Activated CD8-positive, alpha-beta memory T cell treated with anti-CD3 and anti-CD28 coated beads, Interleukin-2, amount 50 U/mL, for 4 hours (primary cell): ENCODE measurements around the gene SLC22A8.
"Not testable (repeated sequence)": the region's sequence is repeated elsewhere in the genome, so short reads cannot be mapped to it uniquely, and the experiment has no call there.

ENCODE experiments used
- DNase-seq: peaks from one replicate; pipeline ENCODE4 v3.0.0-alpha.2; 2020

Gene SLC22A8

DNA sequence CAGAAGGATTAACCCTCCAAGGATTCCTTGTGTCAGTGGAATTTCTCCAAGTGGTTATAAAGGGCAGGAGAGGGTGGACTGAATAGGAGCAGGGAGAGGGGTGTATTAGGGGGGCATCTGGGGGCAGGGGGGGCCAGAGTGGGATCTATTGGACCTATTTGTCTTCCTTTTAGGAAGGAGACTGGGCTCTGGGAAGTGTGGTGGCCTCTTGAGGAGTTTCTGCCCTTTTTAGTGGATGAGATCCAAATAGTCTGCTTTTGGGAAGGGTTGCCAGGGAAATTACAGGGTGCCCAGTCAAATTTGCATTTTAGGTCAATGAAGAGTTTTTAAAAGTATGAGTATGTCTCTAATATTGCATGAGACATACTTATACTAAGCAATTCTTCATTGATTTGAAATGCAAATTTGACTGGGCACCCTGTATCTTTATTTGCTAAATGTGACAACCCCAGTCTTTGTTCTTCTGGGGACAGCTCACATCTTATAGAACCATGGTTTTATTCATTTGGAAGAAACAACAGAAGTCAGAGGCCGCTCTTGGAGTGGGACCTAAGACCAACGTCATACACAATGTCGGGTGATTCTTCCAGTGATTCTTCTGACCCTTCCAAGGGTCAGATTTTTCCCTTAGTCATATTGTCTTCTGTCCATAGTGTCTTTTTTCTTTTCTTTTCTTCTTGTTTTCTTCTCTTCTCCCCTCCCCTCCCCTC is 30.4 kb downstream of the SLC22A8 start:
- DNase-seq, result no peak

DNA sequence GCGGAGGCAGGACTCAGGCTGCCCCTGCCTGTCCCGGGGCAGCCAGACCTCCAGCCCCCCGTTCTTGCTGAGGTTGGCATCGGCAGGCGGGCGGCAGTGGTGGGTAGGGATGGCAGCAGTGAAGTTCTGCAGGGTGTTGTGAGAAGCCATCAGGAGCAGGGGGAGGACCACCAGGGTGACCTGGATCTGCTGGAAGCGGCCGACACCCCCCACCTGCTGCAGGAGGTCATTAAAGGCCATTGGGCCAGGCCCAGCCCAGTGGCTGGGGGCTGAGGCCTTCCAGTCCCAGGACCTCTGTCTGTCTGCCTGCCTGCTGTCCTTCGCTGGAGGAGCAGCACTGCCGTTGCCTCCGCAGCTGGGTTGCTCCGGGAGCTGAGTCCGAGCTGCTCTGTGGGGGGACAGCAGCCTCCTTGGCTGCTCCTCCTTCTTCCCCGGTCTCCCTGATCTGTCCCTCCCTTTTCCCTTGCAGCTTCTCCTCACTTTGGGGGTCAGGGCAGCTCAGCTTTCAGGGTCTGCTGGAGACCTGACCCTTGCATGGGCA is 31.1 kb downstream of the SLC22A8 start, which contains the start of gene SLC22A6:
Gene SLC22A6 (minus strand): TSS at position 517 of the 541 bp plus-strand sequence. CDS start 277 bp downstream, at position 240.
- no peak for DNase-seq

DNA sequence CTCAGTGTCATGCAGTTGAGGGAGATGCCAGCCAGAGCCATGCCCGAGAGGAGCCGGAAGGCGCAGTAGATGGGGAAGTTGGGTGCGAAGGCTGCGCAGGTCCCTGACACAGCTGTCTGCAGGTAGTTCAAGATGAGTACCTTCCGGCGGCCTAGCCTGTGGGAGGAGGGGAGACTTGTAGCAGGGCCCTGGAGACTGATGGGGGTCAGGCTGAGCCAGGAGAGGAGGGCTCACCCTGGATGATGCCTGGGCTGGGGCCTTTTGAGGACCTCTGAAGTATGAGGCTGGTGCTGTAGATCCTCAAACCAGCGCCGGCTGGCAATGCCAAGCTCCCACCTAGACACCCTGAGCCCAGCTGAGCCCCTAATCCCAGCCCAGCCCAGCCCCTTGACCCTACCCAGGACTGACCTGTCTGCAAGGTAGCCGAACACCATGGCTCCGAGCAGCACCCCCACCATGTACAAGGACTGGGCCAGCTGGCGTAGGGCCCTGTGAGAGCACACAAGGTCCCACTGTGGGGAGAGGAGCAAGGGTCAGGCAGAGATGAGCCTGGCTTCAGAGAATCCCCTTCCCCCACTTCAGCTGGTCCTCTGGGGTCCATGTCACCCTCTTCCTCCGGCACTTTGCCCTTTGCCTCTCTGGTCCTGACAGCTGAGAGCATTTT is 32.0 kb downstream of the SLC22A8 start:
- DNase-seq, result no peak

DNA sequence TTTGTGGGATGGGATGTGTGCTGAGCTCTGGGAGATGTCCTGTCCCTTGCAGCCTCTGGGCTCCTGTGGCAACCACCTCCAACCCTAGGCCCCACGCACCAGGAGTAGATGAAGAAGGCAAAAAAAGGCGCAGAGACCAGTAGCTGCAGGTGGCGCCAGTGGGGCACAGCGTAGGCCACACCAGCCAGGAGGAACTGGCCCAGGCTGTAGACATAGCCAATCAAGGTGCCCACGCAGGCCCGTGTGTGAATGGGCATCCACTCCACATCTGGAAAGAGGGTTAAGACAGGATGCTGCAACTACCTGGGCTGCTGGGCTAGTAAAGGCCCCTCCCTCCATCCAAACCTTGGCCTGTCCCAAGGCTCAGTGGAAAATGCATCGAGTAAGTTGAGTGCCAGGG is 33.9 kb downstream of the SLC22A8 start:
- no peak for DNase-seq

DNA sequence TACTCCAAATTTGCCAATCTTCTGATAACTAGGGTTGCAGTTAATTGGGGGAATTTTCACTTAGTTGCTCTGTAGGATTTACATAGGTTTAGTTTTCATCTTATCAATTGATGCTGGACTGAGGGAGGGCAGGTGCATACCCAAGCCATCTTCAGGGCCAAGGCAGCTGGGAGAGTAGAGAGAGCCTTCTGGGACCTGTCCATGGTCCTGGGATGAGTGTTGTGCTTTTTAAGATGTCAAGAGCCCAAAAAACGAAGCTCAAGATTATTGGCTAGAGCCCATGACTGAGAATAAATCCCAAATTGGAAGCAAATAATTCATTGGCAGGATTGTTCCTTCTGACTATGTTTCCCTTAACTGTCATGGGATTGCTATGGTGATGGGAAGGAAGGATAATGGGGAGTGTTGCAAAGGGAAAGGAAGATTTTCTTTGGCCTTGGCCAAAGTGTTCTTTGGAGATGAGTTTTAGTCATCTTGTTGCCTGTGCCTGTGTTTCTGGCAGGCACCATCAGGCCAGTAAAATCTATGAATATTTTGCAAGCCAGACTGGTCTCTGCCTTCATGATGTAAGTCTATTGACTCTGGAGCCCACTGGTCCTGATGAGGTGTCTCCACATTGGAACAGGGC is 35.4 kb downstream of the SLC22A8 start:
- DNase-seq, result no peak

DNA sequence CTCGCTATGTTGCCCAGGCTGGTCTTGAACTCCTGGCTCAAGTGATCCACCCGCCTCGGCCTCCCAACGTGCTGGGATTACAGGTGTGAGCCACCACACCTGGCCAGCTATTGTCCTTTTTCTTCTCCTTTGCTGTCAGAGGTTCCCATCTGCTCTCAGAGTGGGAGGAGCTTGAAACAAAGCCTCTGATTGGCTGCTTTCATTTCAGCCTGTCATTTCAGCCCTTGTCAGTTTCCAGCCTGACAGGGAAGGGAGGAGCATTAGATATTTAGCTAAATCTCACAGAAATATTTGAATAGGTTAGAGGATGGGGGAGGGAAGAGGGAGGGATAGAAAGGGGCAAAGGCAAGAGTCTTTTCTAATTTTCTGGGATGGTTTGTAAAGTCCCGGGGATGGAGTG is 39.5 kb downstream of the SLC22A8 start:
- no peak for DNase-seq

DNA sequence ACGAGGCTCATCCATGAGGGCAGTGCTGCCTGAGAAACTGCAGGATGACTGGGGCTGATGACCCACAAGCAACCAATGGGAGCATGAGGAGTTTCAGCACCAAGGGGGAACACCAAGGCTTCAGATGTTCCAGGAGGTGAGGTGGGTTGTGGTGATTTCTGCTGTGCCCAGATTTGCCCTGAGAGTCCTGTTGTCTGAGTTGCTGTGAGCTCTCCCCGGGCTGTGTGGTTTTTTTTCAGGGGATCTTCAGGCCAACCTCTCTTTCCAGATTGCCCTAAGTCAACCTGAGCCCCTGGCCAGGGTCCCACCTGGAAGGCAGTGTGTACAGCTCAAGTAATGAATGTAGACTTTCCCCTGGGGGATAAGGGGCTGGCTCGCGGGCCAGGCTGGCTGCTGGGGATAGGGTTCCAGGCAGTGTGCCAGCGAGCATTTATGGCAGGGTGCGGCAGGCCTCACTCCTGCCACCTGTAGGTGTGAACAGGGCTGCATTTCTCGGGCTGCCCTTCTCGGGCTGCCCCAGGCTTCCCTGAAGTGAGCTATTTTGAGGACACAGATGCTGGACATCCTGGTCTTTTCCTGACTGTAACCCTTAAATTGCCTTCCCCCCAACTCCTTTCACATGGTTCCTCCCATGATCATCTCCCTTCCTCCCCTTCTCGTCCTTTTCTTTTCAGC is 40.7 kb downstream of the SLC22A8 start:
- DNase-seq, result no peak

DNA sequence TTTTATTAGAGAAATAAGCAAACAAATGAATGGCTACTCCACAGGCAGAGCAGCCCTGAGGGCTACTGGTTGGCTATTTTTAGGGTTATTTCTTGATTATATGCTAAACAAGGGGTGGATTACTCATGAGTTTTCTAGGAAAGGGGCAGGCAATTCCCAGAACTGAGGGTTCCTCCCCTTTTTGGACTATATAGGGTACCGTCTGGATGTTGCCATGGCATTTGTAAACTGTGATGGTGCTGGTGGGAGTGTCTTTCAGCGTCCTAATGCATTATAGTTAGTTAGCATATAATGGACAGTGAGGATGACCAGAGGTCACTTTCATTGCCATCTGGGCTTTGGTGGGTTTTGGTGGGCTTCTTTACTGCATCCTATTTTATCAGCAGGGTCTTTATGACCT is 50.1 kb downstream of the SLC22A8 start:
- DNase-seq, result no peak

DNA sequence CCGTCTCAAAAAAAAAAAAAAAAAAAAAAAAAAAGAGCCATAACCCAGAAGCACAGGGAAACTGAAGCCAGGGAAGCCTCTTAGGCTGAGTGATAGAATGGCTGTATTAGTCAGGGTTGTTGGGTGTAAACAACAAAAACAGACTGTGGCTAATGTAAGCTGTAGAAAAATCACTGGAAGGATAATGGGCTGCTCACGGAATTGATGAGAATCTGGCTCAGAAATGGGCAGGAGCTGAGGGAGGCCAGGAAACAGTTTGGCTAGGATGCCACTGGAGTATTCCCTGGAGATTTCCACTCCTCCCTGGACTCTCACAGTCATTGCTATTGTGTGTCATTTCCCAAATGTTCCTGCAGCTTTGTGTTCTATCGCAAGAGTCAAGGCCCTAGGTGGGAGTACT is 53.2 kb downstream of the SLC22A8 start:
- DNase-seq, result no peak

DNA sequence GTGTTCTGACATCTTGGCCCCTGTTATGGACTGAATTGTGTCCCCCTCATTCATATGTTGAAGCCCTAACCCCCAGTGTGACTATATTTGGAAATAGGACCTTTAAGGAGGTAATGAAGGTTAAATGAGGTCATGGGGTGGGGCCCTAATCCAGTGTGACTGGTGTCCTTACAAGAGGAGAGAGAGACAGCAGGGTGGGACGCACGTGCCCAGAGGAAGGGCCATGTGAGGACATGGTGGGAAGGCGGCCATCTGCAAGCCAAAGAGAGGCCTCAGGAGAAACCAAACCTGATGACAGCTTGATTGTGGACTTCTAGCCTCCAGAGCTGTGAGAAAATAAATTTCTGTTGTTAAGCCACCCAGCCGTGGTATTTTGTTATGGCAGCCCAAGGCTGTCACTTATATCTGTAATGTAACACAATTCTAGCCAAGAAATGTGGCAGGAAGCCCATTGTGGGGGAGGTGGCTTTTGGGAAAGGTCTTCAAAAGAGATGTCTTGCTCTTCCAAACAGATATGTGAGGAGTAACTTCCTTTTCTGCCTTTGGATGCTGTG is 54.5 kb downstream of the SLC22A8 start:
- DNase-seq, result no peak

DNA sequence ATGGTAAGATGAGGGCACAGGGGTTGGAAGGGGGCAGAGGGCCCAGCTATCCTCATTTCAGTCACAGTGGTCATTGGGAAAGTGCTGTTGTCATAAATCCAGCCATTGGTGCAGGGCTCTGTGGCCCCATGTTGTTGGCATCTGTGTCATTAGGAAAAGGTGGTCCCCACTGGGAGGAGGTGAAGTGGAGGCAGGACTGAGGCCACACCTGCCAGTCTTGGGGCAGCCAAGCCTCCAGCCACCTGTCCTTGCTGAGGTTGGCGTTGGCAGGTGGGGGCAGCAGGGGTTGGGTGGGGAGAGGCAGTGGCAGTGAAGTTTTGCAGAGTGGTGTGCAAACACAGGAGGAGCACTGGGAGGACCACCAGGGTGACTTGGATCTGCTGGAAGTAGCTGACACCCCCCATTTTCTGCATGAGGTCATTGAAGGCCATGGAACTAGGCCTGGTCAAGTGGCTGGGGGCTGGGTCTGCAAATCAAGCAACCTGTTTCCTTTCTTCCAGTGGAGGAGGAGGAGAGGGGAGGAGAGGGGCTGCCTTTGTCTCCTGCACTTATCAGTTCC is 56.1 kb downstream of the SLC22A8 start:
- no peak for DNase-seq

DNA sequence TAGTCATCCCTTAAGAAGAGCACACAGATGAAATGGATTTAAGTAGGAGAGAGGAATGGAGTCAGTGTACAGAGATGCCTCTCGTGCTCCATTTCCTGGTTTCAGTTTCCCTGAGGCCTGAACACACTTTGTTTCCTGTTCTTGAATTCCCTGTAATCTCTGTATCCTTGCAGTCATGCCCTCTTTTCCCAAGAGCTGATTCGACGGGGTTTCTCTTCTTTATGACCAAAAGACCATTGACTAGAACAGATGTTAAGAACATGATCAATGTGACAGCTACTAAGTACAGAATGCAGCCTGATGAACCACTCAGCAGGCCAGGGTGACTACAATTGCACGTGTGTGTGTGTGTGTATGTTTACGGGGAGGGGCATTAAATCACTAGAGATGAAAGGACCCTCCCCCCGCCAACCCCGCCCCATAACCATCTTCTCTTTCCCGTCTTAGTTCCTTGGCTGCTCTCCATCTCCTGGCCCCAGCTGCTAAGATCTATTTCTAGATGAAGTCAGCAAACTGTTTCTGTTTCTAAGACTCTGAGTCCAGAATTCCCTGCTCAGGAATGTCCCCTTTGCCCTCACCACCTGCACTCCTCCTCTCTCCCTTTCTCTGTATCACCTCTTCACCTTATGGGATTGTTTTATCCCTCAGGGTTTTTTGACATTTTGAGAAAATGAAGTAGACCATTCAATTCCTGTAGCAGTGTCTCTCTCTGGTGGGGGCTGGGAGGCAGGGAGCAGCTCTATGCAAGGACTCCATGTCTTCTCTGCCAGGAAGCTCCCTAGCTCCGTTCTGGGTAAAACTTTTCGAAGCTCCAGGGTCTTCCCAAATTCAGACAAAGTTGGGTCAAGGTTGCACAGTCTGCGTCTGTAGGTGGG is 56.9 kb downstream of the SLC22A8 start:
- no peak for DNase-seq

DNA sequence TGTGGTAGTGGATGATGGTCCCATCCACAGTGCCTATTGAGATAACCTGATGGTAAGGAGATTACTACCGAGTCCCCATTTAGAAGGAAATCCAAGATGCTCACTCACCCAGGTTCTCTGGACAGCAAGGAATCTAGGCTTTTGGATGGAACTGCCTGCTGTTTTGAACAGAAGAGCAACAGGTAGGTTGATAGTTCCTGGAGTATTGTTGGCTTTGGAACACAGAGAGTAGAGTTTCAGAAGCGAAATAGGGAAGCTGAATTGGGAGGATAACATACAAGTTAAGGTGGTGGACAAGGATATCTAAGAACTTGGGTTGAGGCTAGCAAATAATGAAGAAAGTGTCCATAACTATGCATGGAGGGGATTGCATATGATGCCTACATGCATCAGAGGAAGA is 58.5 kb downstream of the SLC22A8 start:
- DNase-seq, result no peak

DNA sequence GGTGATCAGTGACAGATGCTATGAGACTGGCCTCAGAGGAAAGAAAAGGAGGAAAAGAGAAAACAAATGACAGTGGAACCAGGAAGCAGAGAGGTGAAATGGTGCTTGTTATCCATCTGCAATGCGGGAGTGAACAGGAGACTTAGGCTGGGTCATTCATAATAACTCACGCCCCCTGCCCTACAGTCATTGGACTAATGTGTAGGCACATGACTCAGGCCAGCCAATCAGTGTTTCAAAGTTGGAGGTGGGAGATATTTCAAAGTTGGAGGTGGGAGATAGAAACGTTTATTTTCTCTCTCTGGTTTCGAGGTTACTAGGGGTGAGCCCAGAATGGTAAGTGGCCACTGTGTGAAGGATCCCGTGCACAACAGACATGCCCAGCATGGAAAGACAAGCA is 61.2 kb downstream of the SLC22A8 start:
- no peak for DNase-seq

DNA sequence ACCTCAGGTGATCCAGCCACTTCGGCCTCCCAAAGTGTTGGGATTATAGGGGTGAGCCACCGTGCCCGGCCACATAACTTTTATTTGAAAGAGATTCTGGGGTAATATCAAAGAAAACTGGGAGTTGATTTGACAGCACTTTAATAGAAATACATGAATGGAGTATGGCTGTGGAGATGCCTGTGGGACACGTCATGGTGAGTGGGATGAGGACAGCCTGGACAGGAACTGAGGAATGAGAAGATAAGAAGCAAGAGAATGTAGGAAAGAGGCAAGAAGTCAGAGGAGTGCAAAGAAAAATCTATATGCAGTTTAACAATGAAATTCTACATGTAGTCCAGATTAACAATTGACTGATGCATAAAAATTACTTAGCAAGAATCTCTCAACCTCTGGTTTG is 61.8 kb downstream of the SLC22A8 start:
- DNase-seq, result no peak

DNA sequence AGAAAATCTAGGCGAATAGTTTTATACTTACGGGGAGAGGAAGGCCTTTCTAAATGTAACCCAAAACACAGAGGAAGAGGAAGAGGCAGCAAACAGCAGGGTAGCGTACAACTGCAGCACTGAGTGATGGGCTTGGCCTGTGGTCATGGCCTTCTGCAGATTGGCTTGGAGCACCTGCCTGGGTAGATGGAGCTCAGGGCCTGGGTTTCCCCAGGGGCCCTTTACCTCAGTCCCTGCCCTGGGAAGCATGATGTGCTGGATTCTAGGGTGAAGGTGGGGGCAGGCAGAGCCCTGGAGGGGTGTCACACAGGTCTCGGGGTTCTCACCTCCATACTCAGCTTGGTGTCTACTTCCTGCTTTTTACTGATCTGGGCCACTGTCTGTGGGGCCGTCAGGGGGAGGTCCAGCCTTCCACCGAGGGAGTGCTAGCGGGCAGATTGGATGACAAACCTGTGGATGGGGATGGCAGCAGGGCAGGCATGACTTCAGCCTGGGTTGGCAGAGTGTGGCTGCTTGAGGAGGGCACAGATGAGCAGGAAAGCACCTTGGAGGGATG is 66.8 kb downstream of the SLC22A8 start:
- DNase-seq, result no peak

DNA sequence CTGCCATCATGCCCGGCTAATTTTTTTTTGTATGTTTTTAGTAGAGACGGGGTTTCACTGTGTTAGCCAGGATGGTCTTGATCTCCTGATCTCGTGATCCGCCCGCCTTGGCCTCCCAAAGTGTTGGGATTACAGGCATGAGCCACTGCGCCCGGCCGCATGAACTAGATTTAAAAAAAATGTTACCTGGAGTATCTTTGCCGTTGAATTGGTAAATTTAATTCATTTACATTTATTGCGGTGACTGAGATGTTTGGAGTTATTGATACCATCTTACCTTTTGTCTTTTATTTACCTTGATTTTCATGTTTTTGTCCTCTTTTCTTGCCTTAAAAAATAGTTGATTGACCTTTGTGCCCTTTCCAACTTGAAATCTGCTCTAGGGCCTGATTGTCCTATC is 70.1 kb downstream of the SLC22A8 start:
- DNase-seq, result not testable (repeated sequence)
